ENCODE results near the gene GCNT2. TPM values are rescaled to one million over a fixed set of nuclear protein-coding genes. Genes with fewer than 3 reads are reported as not detected.
"Not testable (repeated sequence)": the region's sequence is repeated elsewhere in the genome, so short reads cannot be mapped to it uniquely, and the experiment has no call there.

The GCNT2 gene
- total RNA-seq, 4 donors from 2014 or later, result 3.8 to 7.9 (median 6.0) TPM

- TF ChIP-seq CTCF (IDR thresholded peaks at IDR 0.05), result no peak
- ATAC-seq (ENCODE audit: low FRiP score) (no peak), DNase-seq (ENCODE audit: low spot score) (no peak)
Measured at GRCh38 chr6:10514049-10514780, 6.9 kb upstream of the GCNT2 start.

- DNase-seq (ENCODE audit: low spot score), result no peak
- no peak for ATAC-seq (ENCODE audit: low FRiP score)
- no peak for TF ChIP-seq CTCF (IDR thresholded peaks at IDR 0.05)
Measured at GRCh38 chr6:10516953-10517352, 4.2 kb upstream of the GCNT2 start.

GRCh38 chr6:10518557-10519407, 2.4 kb upstream of the GCNT2 start:
- ATAC-seq (ENCODE audit: low FRiP score) (no peak), DNase-seq (ENCODE audit: low spot score) (no peak)
- no peak for TF ChIP-seq CTCF (IDR thresholded peaks at IDR 0.05)

- not testable (repeated sequence) for DNase-seq (ENCODE audit: low spot score); ATAC-seq (ENCODE audit: low FRiP score)
Measured at GRCh38 chr6:10519408-10519697, 1.8 kb upstream of the GCNT2 start.

- TF ChIP-seq CTCF (IDR thresholded peaks at IDR 0.05), result no peak
- DNase-seq (ENCODE audit: low spot score) (no peak), ATAC-seq (ENCODE audit: low FRiP score) (no peak)
Measured at GRCh38 chr6:10520468-10520867, 683 bp upstream of the GCNT2 start.

- DNase-seq (ENCODE audit: low spot score) (no peak), ATAC-seq (ENCODE audit: low FRiP score) (no peak)
- TF ChIP-seq CTCF (IDR thresholded peaks at IDR 0.05), result no peak
Measured at GRCh38 chr6:10522929-10523573, 1.9 kb downstream of the GCNT2 start.

- TF ChIP-seq CTCF (IDR thresholded peaks at IDR 0.05), result no peak
- DNase-seq (ENCODE audit: low spot score), result no peak
- no peak for ATAC-seq (ENCODE audit: low FRiP score)
Measured at GRCh38 chr6:10526156-10526555, 5.0 kb downstream of the GCNT2 start.
